ENCODE results near the gene SURF4. TPM values are rescaled to one million over a fixed set of nuclear protein-coding genes. Genes with fewer than 3 reads are reported as not detected.

Gene SURF4
- total and polyA plus RNA-seq, 2 of the 13 experiments (the other 11 are each of a cell fraction or from before 2014, with no cell fraction given): 220 to 265 TPM

DNA sequence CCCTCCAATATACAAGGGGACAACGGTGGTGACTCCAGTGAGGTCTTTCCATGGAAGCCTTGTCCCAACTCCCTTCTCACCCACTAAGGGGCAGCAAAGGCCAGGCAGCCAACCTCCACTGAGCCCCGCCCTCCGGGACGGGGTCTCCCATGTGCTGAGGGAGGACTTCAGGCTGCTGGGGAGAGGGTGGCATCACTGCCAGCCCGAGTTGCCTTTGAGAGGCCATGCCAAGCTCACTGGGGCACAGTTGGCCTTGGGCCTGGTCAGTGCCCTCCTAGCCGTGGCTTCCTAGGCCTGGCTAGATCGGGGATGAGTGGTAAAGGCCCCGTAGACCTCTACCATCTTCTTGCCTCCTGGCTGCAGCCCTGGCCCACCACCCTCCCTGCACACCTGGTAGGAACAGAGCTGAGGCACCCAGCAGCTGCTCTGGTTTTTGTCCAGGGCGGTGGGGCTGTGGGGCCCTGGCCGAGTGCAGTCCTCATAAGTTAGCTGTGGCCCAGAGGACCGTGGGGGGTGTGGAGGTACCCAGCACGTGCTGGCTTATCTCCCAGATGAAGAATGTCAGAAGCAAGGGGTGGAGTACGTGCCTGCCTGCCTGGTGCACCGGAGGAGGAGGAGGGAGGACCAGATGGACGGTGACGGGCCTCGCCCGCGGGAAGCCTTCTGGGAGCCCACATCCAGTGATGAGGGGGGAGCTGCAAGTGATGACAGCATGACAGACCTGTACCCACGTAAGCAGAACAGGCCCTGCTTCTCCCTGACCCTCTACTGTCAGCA, 16.3 kb downstream of the SURF4 start (continued):
- TF ChIP-seq JDP2 (CRISPR knock-in tag; IDR thresholded peaks at IDR 0.05; ENCODE audit: borderline replicate concordance) (no peak), ZMAT5 (CRISPR knock-in tag; IDR thresholded peaks at IDR 0.05; ENCODE audit: borderline replicate concordance, low read depth) (no peak), MYC (CRISPR knock-in tag; IDR thresholded peaks at IDR 0.05; ENCODE audit: borderline replicate concordance) (peak; percentile 44; the same call in 1 of the 2 replicates), ZNF383 (CRISPR knock-in tag; IDR thresholded peaks at IDR 0.05; ENCODE audit: borderline replicate concordance) (no peak), SNAPC5 (CRISPR knock-in tag; IDR thresholded peaks at IDR 0.05; ENCODE audit: borderline replicate concordance) (no peak), ZNF296 (CRISPR knock-in tag; conservative IDR thresholded peaks at IDR 0.05) (no peak), AKAP8 (CRISPR knock-in tag; IDR thresholded peaks at IDR 0.05) (peak; percentile 73; the same call in 1 of the 2 replicates), RBM22 (optimal IDR thresholded peaks at IDR 0.05; ENCODE audit: low read length) (peak; percentile 51), ZBTB10 (CRISPR knock-in tag; IDR thresholded peaks at IDR 0.05; ENCODE audit: borderline replicate concordance) (no peak), ZNF816 (CRISPR knock-in tag; IDR thresholded peaks at IDR 0.05; ENCODE audit: borderline replicate concordance) (no peak), ZNF749 (CRISPR knock-in tag; IDR thresholded peaks at IDR 0.05; ENCODE audit: borderline replicate concordance) (no peak), HMGXB3 (CRISPR knock-in tag; IDR thresholded peaks at IDR 0.05; ENCODE audit: borderline replicate concordance) (no peak), PCBP1 (IDR thresholded peaks at IDR 0.05; ENCODE audit: borderline replicate concordance, low read depth, low read length) (no peak), ZNF451 (CRISPR knock-in tag; IDR thresholded peaks at IDR 0.05) (no peak), ZKSCAN8 (CRISPR knock-in tag; IDR thresholded peaks at IDR 0.05; ENCODE audit: borderline replicate concordance) (no peak)
- TF ChIP-seq, protein P1, sequence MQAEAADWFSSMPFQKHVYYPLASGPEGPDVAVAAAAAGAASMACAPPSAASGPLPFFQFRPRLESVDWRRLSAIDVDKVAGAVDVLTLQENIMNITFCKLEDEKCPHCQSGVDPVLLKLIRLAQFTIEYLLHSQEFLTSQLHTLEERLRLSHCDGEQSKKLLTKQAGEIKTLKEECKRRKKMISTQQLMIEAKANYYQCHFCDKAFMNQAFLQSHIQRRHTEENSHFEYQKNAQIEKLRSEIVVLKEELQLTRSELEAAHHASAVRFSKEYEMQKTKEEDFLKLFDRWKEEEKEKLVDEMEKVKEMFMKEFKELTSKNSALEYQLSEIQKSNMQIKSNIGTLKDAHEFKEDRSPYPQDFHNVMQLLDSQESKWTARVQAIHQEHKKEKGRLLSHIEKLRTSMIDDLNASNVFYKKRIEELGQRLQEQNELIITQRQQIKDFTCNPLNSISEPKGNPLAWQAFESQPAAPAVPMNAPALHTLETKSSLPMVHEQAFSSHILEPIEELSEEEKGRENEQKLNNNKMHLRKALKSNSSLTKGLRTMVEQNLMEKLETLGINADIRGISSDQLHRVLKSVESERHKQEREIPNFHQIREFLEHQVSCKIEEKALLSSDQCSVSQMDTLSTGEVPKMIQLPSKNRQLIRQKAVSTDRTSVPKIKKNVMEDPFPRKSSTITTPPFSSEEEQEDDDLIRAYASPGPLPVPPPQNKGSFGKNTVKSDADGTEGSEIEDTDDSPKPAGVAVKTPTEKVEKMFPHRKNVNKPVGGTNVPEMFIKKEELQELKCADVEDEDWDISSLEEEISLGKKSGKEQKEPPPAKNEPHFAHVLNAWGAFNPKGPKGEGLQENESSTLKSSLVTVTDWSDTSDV (CRISPR knock-in tag; IDR thresholded peaks at IDR 0.05): no peak
